Measurements from ENCODE around the gene CDH23. TPM values are rescaled to one million over a fixed set of nuclear protein-coding genes. Genes with fewer than 3 reads are reported as not detected.
A peak's percentile ranks its signal among the peaks of the same experiment; 100 is the strongest.

CDH23 gene
- total RNA-seq, 1 experiment from 2014 or later, result 7.8 TPM

DNA sequence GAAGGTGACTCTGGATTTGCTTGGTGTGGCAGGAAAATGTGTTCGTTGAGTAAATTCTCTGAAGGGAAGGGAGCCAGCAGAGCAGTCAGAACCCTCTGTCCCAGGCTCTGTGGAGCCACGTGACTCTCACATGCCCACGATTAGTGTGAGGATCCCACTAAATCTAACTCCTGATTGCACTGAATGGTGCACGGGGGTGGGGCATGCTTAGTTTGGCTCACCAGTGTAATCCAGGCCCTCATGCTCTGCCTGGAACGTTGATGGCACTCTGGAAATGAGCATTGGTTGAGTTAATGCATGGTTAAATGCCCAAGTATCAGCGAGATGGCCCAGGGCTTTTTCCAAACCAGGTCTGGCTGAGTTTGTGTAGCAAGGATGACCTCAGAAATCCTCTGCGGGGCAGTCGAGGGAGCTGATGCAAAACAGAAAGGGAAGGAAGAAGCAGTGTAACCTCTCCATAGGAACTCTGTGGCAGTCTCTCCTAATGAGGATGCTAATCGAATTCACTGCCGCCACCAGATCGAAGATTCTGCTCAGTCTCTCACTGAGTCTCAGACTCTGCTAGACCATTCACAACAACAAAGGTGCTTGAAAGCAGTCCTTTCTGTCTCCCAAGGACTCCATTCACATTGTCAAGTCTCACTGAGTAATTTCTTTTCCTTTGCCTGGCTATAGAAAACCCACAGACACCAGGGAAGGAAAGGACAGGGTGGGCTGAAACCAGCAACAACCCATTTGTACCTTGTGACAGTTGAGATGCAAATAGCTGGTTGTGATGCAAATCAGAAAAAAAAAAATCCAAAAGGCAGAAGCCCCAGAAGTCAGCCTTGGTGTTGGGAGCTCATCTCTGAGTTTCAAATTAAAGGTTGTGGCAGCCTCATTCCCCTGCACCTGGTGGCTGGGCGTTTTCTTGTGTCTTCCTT, 224.8 kb downstream of the CDH23 start:
- no peaks in the 10 kb centered on the region for H4K20me1 ChIP-seq (ENCODE audit: insufficient read depth)
- no peak for TF ChIP-seq EZH2 (IDR thresholded peaks at IDR 0.05; ENCODE audit: low read depth)
- TF ChIP-seq, protein P1, sequence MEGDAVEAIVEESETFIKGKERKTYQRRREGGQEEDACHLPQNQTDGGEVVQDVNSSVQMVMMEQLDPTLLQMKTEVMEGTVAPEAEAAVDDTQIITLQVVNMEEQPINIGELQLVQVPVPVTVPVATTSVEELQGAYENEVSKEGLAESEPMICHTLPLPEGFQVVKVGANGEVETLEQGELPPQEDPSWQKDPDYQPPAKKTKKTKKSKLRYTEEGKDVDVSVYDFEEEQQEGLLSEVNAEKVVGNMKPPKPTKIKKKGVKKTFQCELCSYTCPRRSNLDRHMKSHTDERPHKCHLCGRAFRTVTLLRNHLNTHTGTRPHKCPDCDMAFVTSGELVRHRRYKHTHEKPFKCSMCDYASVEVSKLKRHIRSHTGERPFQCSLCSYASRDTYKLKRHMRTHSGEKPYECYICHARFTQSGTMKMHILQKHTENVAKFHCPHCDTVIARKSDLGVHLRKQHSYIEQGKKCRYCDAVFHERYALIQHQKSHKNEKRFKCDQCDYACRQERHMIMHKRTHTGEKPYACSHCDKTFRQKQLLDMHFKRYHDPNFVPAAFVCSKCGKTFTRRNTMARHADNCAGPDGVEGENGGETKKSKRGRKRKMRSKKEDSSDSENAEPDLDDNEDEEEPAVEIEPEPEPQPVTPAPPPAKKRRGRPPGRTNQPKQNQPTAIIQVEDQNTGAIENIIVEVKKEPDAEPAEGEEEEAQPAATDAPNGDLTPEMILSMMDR (conservative IDR thresholded peaks at IDR 0.05), result no peak
- 0 out of 2 replicates have a peak, but pooled peaks cover 6% of the 10 kb centered on the region for H3F3A ChIP-seq (ENCODE audit: insufficient read depth, low read depth)
- BruUV-seq (replicated peaks), result no TSS peak
- intact Hi-C loops (cut with micrococcal nuclease; ENCODE audit: unreplicated experiment), result loop anchor here (5.0 kb wide), 1 partner anchor 71 kb away; no protein-coding TSS in a partner anchor
- H3K9me2 ChIP-seq (ENCODE audit: insufficient read depth), result no peaks in the 10 kb centered on the region
- peak overlapping the region; percentile 63 for H3K4me2 ChIP-seq
- peaks cover 31% of the 10 kb centered on the region for H3K4me1 ChIP-seq (replicated peaks; ENCODE audit: insufficient read depth)
- no peak overlapping the region; the same call in 1 of the 2 replicates for H3K4me3 ChIP-seq
- peaks cover 7% of the 10 kb centered on the region; the same call in 1 of the 2 replicates for H3K9me3 ChIP-seq (ENCODE audit: insufficient read depth, low read depth)
- DNase-seq, result no peak
- H3K36me3 ChIP-seq (ENCODE audit: low read depth), result no peaks in the 10 kb centered on the region
- ChIA-PET POLR2A (ENCODE audit: unreplicated experiment) (interaction anchor here (0.5 to 0.7 kb wide), 2 partner anchors 8 to 275 kb away, joined by 3 to 4 read pairs; no protein-coding TSS in a partner anchor), CTCF (interaction anchor here (0.7 to 1.9 kb wide), 3 partner anchors 8 to 52 kb away, joined by 3 to 6 read pairs (median 4); no protein-coding TSS in a partner anchor)
- peak overlapping the region; percentile 21; the same call in 1 of the 2 replicates for H3K27ac ChIP-seq
- H3K79me2 ChIP-seq (ENCODE audit: low read depth), result no peaks in the 10 kb centered on the region
- no peaks in the 10 kb centered on the region for H3K27me3 ChIP-seq (ENCODE audit: insufficient read depth, low read depth)
- H2AFZ ChIP-seq, result no peak overlapping the region

DNA sequence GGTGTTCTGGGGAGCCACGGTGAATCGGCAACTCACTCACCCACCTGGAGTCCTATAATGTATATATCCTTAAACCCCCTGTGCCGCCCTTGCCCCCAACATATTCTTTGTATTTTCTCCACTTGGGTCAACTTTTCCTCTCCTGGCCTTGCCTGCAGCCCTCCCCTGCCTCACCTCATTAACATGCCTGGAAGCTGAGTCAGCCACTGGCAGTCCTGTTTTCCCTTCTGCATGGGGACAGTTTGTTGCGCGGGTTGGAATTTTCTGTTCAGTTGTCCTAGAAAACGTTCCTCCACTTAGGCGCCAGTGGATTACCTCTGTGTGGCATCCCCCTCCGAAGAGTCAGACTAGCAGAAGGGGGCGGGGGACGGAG, 225.4 kb downstream of the CDH23 start:
- H3K79me2 ChIP-seq (ENCODE audit: low read depth), result no peaks in the 10 kb centered on the region
- H3F3A ChIP-seq (ENCODE audit: insufficient read depth, low read depth), result 0 out of 2 replicates have a peak, but pooled peaks cover 6% of the 10 kb centered on the region
- H3K36me3 ChIP-seq (ENCODE audit: low read depth), result no peaks in the 10 kb centered on the region
- no TSS peak for BruUV-seq (replicated peaks)
- CTCF ChIA-PET, result interaction anchor here (0.7 to 1.9 kb wide), 3 partner anchors 9 to 52 kb away, joined by 3 to 6 read pairs (median 4); no protein-coding TSS in a partner anchor
- TF ChIP-seq EZH2 (IDR thresholded peaks at IDR 0.05; ENCODE audit: low read depth), result no peak
- TF ChIP-seq, protein P1 (conservative IDR thresholded peaks at IDR 0.05), result no peak
- POLR2A ChIA-PET (ENCODE audit: unreplicated experiment), result interaction anchor here (0.6 to 0.7 kb wide), 3 partner anchors 34 to 294 kb away, joined by 3 to 4 read pairs (median 3); no protein-coding TSS in a partner anchor
- H3K4me1 ChIP-seq (replicated peaks; ENCODE audit: insufficient read depth), result peaks cover 31% of the 10 kb centered on the region
- peak overlapping the region; percentile 21; the same call in 1 of the 2 replicates for H3K27ac ChIP-seq
- no peaks in the 10 kb centered on the region for H3K9me2 ChIP-seq (ENCODE audit: insufficient read depth)
- H4K20me1 ChIP-seq (ENCODE audit: insufficient read depth), result no peaks in the 10 kb centered on the region
- H2AFZ ChIP-seq, result no peak overlapping the region
- no peaks in the 10 kb centered on the region for H3K27me3 ChIP-seq (ENCODE audit: insufficient read depth, low read depth)
- no peak overlapping the region; the same call in 1 of the 2 replicates for H3K4me3 ChIP-seq
- peak overlapping the region; percentile 63 for H3K4me2 ChIP-seq
- H3K9me3 ChIP-seq (ENCODE audit: insufficient read depth, low read depth), result peaks cover 4% of the 10 kb centered on the region; the same call in 1 of the 2 replicates
- DNase-seq, result peak; percentile 66 to 71
- intact Hi-C loops (cut with micrococcal nuclease; ENCODE audit: unreplicated experiment), result loop anchor here (5.0 kb wide), 1 partner anchor 70 kb away; no protein-coding TSS in a partner anchor

DNA sequence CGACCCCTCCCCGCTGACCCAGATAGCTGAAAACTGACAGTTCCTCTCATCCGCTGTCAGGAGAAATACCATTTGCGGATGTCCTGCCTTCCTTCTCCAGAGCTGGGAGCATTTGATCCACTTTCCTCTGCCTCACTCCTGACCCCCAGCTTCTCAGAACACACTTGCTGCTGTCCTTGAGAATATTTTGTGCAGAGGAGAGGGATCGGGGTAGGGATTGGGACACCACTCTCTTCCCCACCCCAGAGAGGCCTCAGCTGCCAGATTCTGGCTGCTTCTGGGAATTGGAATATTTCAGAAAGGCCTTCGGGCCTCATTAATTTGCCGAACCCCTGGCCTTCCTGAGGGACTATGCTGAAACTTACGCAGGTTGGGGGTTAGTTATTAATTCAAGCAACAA, 225.9 kb downstream of the CDH23 start:
- ChIA-PET POLR2A (ENCODE audit: unreplicated experiment) (interaction anchor here (0.6 kb wide), 2 partner anchors 35 to 294 kb away, joined by 3 read pairs; no protein-coding TSS in a partner anchor), CTCF (interaction anchor here (0.6 to 1.9 kb wide), 3 partner anchors 9 to 91 kb away, joined by 3 to 6 read pairs (median 4); no protein-coding TSS in a partner anchor)
- intact Hi-C loops (cut with micrococcal nuclease; ENCODE audit: unreplicated experiment), result loop anchor here (5.0 kb wide), 1 partner anchor 70 kb away; no protein-coding TSS in a partner anchor
- H3K27ac ChIP-seq, result no peak overlapping the region
- no peaks in the 10 kb centered on the region for H4K20me1 ChIP-seq (ENCODE audit: insufficient read depth)
- H3K4me3 ChIP-seq, result no peak overlapping the region; the same call in 1 of the 2 replicates
- peak overlapping the region; percentile 63 for H3K4me2 ChIP-seq
- H3K4me1 ChIP-seq (replicated peaks; ENCODE audit: insufficient read depth), result peaks cover 31% of the 10 kb centered on the region
- H3K27me3 ChIP-seq (ENCODE audit: insufficient read depth, low read depth), result no peaks in the 10 kb centered on the region
- no peaks in the 10 kb centered on the region for H3K9me2 ChIP-seq (ENCODE audit: insufficient read depth)
- BruUV-seq (replicated peaks), result no TSS peak
- H3K79me2 ChIP-seq (ENCODE audit: low read depth), result no peaks in the 10 kb centered on the region
- TF ChIP-seq, protein P1 (conservative IDR thresholded peaks at IDR 0.05), result no peak
- TF ChIP-seq EZH2 (IDR thresholded peaks at IDR 0.05; ENCODE audit: low read depth), result no peak
- H3K9me3 ChIP-seq (ENCODE audit: insufficient read depth, low read depth), result no peaks in the 10 kb centered on the region
- H3F3A ChIP-seq (ENCODE audit: insufficient read depth, low read depth), result 0 out of 2 replicates have a peak, but pooled peaks cover 6% of the 10 kb centered on the region
- H2AFZ ChIP-seq, result no peak overlapping the region
- no peaks in the 10 kb centered on the region for H3K36me3 ChIP-seq (ENCODE audit: low read depth)
- no peak for DNase-seq
